NCI-H69 (cell line): ENCODE results near the gene FLII.
"Not testable (repeated sequence)": the region's sequence is repeated elsewhere in the genome, so short reads cannot be mapped to it uniquely, and the experiment has no call there.

Experiments
- DNase-seq: peaks from one replicate; lab custom pipeline; 2025; lab: John Stamatoyannopoulos, UW

Gene FLII

DNA sequence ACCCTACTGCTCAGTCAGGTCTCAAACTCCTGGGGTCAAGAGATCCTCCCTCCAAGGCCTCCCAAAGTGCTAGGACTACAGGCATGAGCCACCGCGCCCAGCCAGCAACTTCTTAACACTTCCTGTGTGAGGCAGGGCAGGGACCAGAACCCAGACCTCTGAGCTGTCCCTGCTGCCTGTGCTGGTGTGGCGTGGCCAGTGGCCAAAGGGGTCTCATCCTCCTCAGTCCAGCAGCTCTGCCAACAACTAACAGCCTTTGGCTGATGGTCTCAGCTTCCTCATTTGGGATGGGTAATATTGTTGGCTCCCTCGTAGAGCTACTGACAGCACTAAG, 34.5 kb downstream of the FLII start:
- no peak for DNase-seq

DNA sequence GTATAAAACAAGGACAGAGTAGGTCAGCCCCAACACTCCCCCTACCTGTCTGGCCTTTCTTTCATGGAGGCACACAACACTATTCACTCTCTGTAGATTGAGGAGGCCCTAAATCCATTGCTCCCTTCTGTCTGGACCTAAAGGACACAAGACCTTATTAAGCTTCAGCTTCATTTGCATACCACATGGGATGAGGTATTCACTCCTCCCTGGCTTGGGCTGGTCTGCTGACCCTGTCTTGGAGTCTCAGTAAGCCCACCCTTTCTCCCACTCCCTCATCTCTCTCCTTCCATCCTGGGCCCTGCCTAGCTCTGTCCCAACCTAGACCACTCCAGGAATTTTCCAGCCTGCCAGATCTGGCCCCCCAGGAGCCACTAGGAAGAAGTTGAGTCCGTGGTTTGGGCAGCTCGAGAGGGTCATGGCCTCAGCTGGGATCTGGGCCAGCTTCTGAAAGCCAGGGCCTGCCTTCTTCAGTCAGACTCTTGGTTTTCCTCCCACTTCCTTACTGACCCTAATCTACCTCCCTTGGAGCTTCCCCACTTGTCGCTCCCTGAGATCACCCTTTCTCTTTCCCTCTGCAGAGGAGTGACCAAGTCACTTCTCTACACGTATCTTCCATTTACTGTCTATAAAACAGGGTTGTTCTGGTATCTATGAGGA, 39.7 kb downstream of the FLII start:
- DNase-seq: no peak

DNA sequence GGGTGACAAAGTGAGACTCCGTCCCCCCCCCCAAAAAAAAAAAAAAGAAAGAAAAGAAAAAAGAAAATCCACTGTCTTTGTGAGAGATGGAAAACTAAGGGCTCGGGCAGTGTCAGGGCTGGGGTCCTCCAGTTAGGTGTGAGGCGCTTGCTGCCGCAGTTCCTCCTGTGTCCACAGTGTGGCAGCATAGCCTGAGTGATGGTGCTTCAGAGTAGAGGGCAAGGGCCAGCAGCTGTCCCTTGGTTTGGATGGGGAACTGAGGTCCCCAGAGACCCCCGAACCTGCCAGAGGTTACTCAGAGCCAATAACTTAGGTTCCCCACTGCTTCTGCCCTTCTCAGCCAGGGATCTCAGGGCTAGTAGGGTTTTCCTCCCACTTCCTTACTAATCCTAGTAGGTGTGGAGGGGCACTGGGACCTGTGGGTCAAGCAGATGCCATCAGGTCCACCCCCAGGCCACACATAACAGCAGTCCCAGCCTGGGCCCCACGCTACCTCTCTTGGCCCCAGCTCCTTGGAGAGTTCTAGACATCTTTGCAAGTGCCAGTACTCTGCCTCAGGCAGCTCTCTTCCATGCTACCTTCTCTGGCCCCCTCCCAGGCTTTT, 41.0 kb downstream of the FLII start:
- peak; percentile 59 for DNase-seq

DNA sequence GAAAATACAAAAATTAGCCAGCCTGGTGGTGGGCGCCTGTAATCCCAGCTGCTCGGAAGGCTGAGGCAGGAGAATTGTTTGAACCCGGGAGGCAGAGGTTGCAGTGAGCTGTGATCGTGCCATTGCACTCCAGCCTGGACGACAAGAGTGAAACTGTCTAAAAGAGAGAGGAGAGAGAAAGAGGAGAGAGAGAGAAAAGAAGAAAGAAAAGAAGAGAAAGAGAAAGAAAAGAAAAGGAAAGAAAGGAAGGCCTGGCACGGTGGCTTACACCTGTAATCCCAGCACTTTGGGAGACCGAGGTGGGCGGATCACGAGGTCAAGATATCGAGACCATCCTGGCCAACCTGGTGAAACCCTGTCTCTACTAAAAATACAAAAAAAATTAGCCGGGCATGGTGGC, 41.6 kb downstream of the FLII start:
- not testable (repeated sequence) for DNase-seq

DNA sequence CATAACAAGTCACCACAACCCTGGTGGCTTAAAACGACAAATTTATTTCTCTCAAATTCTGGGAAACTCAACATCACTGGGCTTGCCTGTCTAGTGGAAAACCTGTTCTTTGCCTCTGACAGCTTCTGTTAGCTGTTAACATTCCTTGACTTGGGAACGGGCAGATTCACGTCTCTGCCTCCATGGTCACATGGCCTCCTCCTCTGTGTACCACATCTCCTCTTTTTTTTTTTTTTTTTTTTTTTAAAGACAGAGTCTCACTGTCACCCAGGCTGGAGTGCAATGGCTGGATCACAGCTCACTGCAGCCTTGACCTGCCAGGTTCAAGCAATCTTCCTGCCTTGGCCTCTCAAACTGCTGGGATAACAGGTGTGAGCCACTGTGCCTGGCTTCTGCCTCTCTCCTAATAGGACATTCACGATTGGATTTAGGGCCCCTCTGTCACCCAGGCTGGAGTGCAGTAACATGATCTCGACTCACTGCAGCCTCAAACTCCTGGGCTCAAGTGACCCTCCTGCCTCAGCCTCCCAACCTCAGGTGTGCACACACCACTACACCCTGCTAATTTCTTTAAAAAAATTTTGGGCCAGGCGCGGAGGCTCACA, 44.8 kb downstream of the FLII start:
- DNase-seq: no peak

DNA sequence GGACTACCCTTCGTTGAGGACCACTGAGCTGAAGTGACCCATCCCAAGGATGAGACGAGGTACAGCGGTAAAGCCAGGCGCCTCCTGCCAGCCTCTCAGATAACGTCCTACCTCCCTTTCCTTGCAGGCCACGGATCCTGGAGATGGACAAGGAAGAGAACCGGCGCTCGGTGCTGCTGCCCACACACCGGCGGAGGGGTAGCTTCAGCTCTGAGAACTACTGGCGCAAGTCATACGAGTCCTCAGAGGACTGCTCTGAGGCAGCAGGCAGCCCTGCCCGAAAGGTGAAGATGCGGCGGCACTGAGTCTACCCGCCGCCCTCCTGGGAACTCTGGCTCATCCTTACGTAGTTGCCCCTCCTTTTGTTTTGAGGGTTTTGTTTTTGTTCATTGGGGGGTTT, 50.4 kb downstream of the FLII start:
- DNase-seq: no peak

DNA sequence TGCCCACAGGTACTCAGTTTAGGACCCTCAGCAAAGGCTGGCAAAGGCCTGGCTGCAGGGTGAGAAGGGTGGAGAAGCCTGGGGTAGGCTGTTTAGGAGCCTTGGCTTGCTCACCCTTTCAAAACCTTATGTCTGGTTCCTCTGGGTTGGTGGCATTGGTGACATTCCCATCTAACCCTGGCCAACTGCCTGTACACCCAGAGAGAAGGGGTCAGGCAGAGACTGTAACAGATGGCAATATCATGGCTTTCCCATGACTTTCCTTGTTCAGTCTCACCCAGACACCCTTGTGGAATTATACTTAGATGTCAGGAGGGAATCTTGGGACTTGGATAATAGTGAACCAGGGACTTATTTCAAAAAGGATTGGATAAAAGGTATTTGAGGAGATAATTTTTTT, 51.6 kb downstream of the FLII start:
- no peak for DNase-seq

DNA sequence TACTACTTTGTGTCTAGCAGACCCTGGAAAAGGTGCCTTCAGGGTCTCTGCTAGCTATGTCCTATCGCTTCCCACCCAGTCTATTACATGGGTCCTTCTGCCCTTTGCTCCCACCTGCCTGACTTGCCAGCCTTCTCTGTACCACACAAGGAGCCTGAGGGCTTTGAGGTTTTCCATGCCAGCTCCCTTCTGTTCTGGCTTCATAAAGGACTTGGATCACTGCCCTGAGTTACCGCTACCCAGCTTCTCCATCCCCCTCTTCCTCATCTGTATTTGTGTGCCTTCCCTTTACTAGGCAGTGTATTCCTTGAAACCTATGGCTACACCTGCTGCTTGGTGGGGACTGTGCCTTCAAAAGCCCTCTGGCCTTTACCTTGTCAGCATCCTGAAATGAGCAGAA, 52.7 kb downstream of the FLII start:
- no peak for DNase-seq

DNA sequence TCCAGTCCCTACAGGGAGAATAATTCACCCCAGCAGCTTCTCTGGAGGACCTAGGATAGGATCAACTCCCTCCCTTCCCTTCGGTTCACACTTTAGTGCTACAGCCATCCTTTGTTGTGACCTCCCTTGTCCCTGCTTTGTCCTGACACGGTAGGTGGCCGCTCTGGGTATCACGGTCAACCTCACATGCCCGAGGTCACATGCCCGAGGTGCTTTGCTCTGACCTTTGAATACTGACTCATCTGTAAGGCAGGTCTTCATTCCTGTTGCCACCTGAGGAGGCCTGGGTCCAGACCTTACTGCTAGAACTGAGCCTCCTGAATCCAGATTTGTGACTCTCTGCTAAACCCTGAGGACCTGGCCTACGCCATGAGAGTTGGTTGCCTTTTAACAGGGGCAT, 55.2 kb downstream of the FLII start:
- no peak for DNase-seq

DNA sequence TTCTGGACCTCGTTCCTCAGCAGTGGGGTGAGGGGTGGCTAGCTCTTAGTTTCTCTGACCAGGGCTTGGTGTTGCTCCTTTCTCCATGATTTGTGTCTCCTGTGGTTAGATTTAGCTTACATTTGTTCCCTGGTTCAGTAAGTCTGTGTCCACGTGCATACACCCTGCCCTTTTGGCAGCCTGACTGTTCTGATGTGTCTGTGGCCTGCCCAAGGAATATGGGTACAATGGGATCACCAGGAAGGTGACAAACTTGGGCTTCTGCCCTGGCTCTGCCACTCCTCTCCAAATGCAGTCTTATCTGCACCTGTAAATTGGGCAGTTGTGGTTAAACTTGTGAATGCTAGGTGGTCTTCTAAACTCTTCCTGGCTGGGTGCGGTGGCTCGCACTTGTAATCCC, 57.4 kb downstream of the FLII start:
- no peak for DNase-seq

DNA sequence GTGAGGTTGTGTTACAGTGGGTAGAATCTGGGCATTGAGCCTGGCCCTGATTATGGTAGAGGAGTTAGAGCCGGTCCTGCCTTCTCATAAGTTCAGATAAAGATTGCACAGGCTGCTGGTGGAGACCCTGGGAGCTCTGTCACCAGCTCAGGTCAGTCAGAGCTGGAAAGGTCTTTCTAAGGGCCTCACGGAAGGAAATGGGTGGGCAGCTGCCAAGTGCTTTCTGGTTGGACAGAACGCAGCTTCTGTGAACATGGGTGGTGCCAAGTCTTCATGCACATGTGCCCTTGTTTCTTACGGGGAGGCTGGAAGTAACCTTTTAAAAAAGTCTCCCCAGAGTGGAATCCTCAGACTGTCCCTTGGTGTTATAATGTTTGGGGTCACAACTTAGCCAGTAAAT, 60.0 kb downstream of the FLII start:
- no peak for DNase-seq

DNA sequence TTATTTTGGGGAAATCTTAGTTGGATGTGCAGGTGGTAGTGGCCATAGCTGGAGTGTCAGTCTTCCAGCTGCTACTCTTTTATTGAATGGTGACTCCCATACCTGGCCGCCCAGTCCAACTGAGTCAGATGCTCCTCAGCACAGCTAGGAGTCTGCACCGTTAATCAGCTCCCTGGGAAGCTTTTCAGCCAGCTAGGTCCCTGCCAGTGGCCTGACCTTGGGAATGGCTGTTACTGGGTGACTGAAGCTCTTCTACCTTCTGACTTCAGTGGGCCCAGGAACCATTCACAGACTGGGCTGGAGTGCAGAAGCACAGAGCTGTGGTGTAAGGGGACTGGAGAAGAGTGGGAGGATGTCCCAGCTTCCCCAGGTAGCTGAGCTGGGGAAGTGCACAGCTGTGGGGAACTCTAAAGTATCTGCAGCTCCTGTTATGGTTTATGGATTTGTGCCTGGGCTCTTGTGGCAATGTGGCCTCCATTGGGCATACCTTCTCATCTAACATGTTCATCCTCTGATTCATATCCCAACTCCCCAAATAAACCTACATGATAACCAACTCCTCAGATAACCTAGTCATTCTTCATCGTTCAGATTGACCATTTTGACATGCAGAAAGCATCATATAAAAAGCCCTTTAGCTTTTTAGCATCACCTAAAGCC, 60.9 kb downstream of the FLII start:
- no peak for DNase-seq

DNA sequence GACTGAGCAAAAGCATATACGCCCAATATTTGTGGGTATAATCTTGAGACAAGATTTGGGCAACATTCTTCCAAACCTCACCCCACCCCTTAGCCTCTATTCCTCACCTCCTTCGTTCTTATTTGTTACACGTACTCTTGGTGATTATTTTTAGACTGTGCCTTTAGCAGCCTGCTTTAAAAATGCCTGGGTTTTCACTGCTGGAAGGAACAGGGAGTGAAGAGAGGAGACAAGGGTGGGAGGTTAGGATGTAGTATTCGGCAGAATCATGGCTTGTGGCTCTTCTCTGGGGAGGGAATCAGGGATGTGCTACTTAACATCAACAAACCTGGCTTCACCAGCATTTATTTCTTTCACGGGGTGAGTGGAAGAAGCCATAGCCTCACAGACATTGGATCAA, 63.3 kb downstream of the FLII start:
- DNase-seq: no peak
